Keratinocyte (primary cell): ENCODE results near the gene ATRNL1. TPM values are rescaled to one million over a fixed set of nuclear protein-coding genes. Genes with fewer than 3 reads are reported as not detected.

Experiments used
- DNase-seq: peaks from one replicate; pipeline ENCODE4 v3.0.0-alpha.2; 2011; ENCODE audit warnings: low read depth, missing footprints, low spot score
- FAIRE-seq: peaks from 2 replicates; lab custom pipeline; 2011; peaks lifted over from hg19 to GRCh38; lab: Jason Lieb, UNC
- H2AFZ ChIP-seq: 2 replicates; pipeline ENCODE4 v1.6.0; 2012; ENCODE audit warnings: low read length, control low read depth, inconsistent platforms; ENCODE audit not compliant: control insufficient read depth
- H3K27ac ChIP-seq: 2 replicates; pipeline ENCODE4 v1.5.1; 2011; ENCODE audit warnings: low read length; ENCODE audit not compliant: control insufficient read depth, insufficient read depth
- H3K27me3 ChIP-seq: 3 replicates; pipeline ENCODE4 v1.6.0; 2011; ENCODE audit warnings: low read length; ENCODE audit not compliant: control insufficient read depth, insufficient read depth; ENCODE audit errors: extremely low read depth
- H3K36me3 ChIP-seq, 2 experiments: 2 replicates in 1 of 2; 3 replicates in 1 of 2; pipeline ENCODE4 v1.5.1; 2011; ENCODE audit warnings: low read length in 2 of 2, mild to moderate bottlenecking in 1 of 2; ENCODE audit not compliant: control insufficient read depth in 2 of 2, insufficient read depth in 2 of 2; ENCODE audit errors: extremely low read depth in 1 of 2
- H3K4me1 ChIP-seq: 3 replicates; pipeline ENCODE4 v1.5.1; 2011; ENCODE audit warnings: low read length; ENCODE audit not compliant: control insufficient read depth, insufficient read depth; ENCODE audit errors: extremely low read depth
- H3K4me2 ChIP-seq: 3 replicates; pipeline ENCODE4 v1.6.0; 2011; ENCODE audit warnings: low read depth, low read length; ENCODE audit not compliant: control insufficient read depth, insufficient read depth; ENCODE audit errors: extremely low read depth
- H3K4me3 ChIP-seq, 3 experiments: fragments of 200-600 bp in 1 of 3; sonication (generic) in 1 of 3; 2 replicates in 2 of 3; 3 replicates in 1 of 3; pipeline ENCODE4 v1.5.1; 2011 to 2016; ENCODE audit warnings: low read length in 3 of 3, mild to moderate bottlenecking in 3 of 3, control low read depth in 2 of 3, inconsistent platforms in 1 of 3, low read depth in 1 of 3, mixed read lengths in 1 of 3, mixed run types in 1 of 3, moderate library complexity in 1 of 3; ENCODE audit not compliant: control insufficient read depth in 2 of 3, insufficient read depth in 2 of 3; ENCODE audit errors: extremely low read depth in 1 of 3
- H3K79me2 ChIP-seq: 2 replicates; pipeline ENCODE4 v1.6.0; 2012; ENCODE audit warnings: low read length; ENCODE audit not compliant: control insufficient read depth, insufficient read depth
- H3K9ac ChIP-seq: 3 replicates; pipeline ENCODE4 v1.6.0; 2011; ENCODE audit warnings: low read length; ENCODE audit not compliant: control insufficient read depth, insufficient read depth; ENCODE audit errors: extremely low read depth
- H3K9me1 ChIP-seq: 3 replicates; pipeline ENCODE4 v1.6.0; 2011; ENCODE audit warnings: low read length; ENCODE audit not compliant: control insufficient read depth, insufficient read depth; ENCODE audit errors: extremely low read depth
- H3K9me3 ChIP-seq: 2 replicates; pipeline ENCODE4 v1.5.1; 2012; ENCODE audit warnings: low read depth, low read length; ENCODE audit not compliant: control insufficient read depth
- H4K20me1 ChIP-seq: 3 replicates; pipeline ENCODE4 v1.6.0; 2011; ENCODE audit warnings: low read length; ENCODE audit not compliant: control insufficient read depth, insufficient read depth; ENCODE audit errors: extremely low read depth
- CTCF ChIP-seq, 3 experiments: IDR thresholded peaks in 1 of 3; conservative IDR thresholded peaks in 1 of 3; optimal IDR thresholded peaks in 1 of 3; 2 replicates in 2 of 3; 3 replicates in 1 of 3; pipeline versions ENCODE3 to v1.5.1; 2011; ENCODE audit warnings: low read length in 3 of 3, mild to moderate bottlenecking in 3 of 3, moderate library complexity in 2 of 3, control low read depth in 1 of 3, inconsistent platforms in 1 of 3; ENCODE audit not compliant: insufficient read depth in 2 of 3; ENCODE audit errors: extremely low read depth in 1 of 3
- EZH2 ChIP-seq: IDR thresholded peaks from one replicate; pipeline ENCODE4 v1.6.1; 2012; ENCODE audit warnings: inconsistent platforms, mild to moderate bottlenecking, low read length, moderate library complexity
- dilution Hi-C: fragments of 300-500 bp; cut with MboI; formaldehyde crosslinking; loops from one replicate; pipeline ENCODE4 v1.7.0; 2020; ENCODE audit warnings: low sequenced_read_pairs; ENCODE audit not compliant: extremely low pct_ligation_motif_present
- polyA plus RNA-seq, 5 experiments: library from polyadenylated mRNA; depleted of rRNA in 3 of 5; stranded (reverse) in 3 of 5; stranded (forward) in 1 of 5; unstranded in 1 of 5; fragments of >200 nt; gene quantifications; 1 replicate in 1 of 5; 2 replicates in 3 of 5; 3 replicates in 1 of 5; pipeline versions ENCODE4 v1.2.1 to v1.2.3, GENCODE V29; 2011 to 2012; ENCODE audit warnings: missing spikeins in 2 of 5, low read depth in 1 of 5, low replicate concordance in 1 of 5

ATRNL1 gene
- polyA plus RNA-seq, 1 donor (not counting 4 experiments of a cell fraction or from before 2014, with no cell fraction given): 0.07 TPM

GRCh38 chr10:115278294-115278693, 185.1 kb downstream of the ATRNL1 start:
- TF ChIP-seq EZH2 (no peak), CTCF (optimal IDR thresholded peaks at IDR 0.05 in 1 of 3, IDR thresholded peaks at IDR 0.05 in 1 of 3, conservative IDR thresholded peaks at IDR 0.05 in 1 of 3; ENCODE audit: extremely low read depth in 1 of 3, insufficient read depth in 2 of 3, low read length in 3 of 3) (no peak)
- no peak for DNase-seq
- Histone ChIP-seq H3K4me2 (no peak overlapping the region), H3K27ac (no peak overlapping the region), H3K79me2 (no peaks in the 10 kb centered on the region), H3K36me3 (no peaks in the 10 kb centered on the region), H3K4me3 (no peak overlapping the region), H3K9me1 (no peaks in the 10 kb centered on the region), H3K9me3 (no peaks in the 10 kb centered on the region), H3K27me3 (no peaks in the 10 kb centered on the region), H3K4me1 (no peaks in the 10 kb centered on the region), H4K20me1 (no peaks in the 10 kb centered on the region), H3K9ac (no peak overlapping the region), H2AFZ (no peak overlapping the region)
- dilution Hi-C loops: no loop called here
- FAIRE-seq: no peak

- H3K27ac ChIP-seq: no peak overlapping the region
- FAIRE-seq: no peak
- dilution Hi-C loops: no loop called here
- no peaks in the 10 kb centered on the region for H3K36me3 ChIP-seq
- H3K27me3 ChIP-seq: no peaks in the 10 kb centered on the region
- H3K4me3 ChIP-seq: no peak overlapping the region
- H3K9me3 ChIP-seq: no peaks in the 10 kb centered on the region
- no peaks in the 10 kb centered on the region for H3K79me2 ChIP-seq
- H4K20me1 ChIP-seq: no peaks in the 10 kb centered on the region
- H2AFZ ChIP-seq: no peak overlapping the region
- DNase-seq: no peak
- no peaks in the 10 kb centered on the region for H3K9me1 ChIP-seq
- no peak for TF ChIP-seq EZH2
- TF ChIP-seq CTCF (optimal IDR thresholded peaks at IDR 0.05 in 1 of 3, IDR thresholded peaks at IDR 0.05 in 1 of 3, conservative IDR thresholded peaks at IDR 0.05 in 1 of 3; ENCODE audit: extremely low read depth in 1 of 3, insufficient read depth in 2 of 3, low read length in 3 of 3): no peak
- H3K9ac ChIP-seq: no peak overlapping the region
- H3K4me1 ChIP-seq: no peaks in the 10 kb centered on the region
- no peak overlapping the region for H3K4me2 ChIP-seq
These were observed 202.1 kb downstream of the ATRNL1 start for GRCh38 chr10:115295213-115295805.
